KBM-7 (cell line): ENCODE measurements around the gene MYH11.
"Not testable (repeated sequence)": the region's sequence is repeated elsewhere in the genome, so short reads cannot be mapped to it uniquely, and the experiment has no call there.

ENCODE experiments used
- DNase-seq: peaks from one replicate; pipeline ENCODE4 v3.0.0-alpha.2; 2015
- in situ Hi-C: fragments of 300-500 bp; cut with MboI; formaldehyde crosslinking; loops from 2 replicates; pipeline ENCODE4 v1.14.3; 2020; ENCODE audit warnings: low sequenced_read_pairs, low pct_unique_long_range_greater_than_20kb, mixed read lengths

MYH11 gene

GRCh38 chr16:15849209-15849981, 7.4 kb downstream of the MYH11 start:
- in situ Hi-C loops, result no loop called here
- no peak for DNase-seq

DNA sequence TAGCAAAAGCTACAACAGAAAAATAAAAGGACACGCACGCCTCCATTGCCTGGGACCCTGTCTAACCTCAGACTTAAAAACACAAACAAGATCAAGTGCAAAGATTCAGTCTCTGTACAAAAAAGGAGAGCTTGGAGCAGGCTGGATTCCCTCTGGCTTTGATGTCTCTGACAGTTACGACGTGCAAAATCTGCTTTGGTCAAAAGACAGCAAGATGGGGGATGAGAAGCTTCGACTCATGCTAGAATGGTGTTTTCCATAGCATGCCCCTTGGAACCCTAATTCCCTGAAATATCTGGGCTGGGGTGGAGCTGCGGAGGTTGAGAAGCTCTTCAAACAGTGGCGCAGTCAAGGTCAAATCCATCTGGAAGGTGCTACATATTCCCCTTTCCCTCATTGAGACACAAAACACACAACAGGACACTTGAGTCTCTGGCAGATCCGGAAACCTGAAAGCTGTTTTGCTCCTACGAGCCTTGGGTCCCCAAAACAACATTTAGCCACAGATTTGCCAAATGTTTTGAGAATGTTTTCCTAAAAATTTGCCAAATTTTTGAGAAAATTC, 9.1 kb downstream of the MYH11 start:
- in situ Hi-C loops, result no loop called here
- DNase-seq, result no peak

DNA sequence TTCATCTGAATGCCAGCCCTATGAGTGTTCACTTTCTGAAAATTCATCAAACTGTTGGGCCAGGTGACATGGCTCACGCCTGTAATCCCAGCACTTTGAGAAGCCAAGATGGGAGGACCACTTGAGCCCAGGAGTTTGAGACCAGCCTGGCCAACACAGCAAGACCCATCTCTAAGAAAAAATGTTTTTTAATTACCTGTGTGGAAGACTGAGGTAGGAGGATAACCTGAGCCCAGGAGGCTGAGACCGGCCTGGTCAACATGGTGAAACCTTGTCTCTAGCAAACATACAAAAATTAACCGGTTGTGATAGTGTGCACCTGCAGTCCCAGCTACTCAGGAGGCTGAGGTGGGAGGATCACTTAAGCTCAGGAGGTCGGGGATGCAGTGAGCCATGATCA, 10.3 kb downstream of the MYH11 start:
- in situ Hi-C loops, result no loop called here
- no peak for DNase-seq

GRCh38 chr16:15843635-15844279, 13.1 kb downstream of the MYH11 start:
- in situ Hi-C loops, result no loop called here
- DNase-seq, result no peak

DNA sequence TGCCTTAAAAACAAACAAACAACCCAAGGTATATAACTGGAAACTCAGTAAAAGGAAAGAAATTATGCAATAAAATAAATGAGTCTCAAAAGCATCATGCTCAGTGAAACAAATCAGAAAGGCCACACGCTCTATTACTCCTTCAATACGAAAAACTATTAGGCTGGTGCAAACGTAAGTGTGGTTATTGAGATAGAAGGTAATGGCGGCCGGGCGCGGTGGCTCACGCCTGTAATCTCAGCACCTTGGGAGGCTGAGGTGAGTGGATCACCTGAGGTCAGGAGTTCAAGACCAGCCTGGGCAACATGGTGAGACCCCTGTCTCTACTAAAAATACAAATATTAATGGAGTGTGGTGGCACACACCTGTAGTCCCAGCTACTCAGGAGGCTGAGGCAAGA, 17.6 kb downstream of the MYH11 start:
- DNase-seq, in situ Hi-C loops: not testable (repeated sequence)

GRCh38 chr16:15837761-15838160, 19.1 kb downstream of the MYH11 start:
- in situ Hi-C loops, result no loop called here
- DNase-seq, result no peak

DNA sequence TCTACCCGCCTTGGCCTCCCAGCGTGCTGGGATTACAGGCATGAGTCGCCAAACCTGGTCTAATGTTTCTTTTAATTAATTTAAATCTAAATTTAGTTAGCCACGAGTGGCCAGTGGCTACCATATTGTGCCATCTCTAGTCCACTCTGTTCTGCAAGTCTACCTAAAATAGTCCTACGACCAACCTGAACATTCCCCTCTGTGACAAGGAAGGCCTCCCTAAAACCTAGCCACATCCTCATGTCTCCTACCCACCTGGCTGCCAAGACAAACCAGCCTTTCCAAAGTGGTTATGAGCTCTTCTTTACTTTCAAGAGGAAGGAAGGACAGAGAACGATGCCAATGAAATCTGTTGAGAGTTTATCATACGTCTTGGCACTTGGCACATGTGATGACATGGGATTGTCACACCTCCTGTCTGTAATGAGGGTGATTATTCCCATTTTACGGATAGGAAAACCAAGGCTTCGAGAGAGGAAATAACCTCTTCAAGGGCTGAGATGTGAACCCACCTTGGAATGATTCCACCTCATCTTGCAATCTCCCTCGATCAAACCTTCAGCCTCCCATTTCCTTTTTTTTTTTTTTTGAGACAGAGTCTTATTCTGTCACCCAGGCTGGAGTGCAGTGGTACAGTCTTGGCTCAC, 19.7 kb downstream of the MYH11 start:
- no peak for DNase-seq
- in situ Hi-C loops, result no loop called here

DNA sequence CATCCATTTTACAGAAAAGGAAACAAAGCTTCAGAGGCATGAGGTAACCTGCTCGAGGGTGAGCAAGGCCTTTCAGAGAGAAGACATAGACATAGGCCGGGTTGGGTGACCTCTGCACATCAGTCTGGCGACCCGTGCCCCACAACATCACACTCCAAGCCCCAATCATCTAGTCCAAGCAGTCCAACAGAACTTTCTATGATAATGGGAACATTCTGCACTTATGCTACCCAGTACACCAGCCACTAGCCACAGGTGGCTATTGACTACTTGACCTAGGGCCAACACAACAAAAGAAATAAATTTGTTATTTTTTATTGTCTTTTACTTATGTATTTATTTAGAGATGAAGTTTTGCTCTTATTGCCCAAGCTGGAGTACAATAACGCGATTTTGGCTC, 20.8 kb downstream of the MYH11 start:
- DNase-seq, result no peak
- in situ Hi-C loops, result no loop called here

GRCh38 chr16:15835136-15835878, 21.5 kb downstream of the MYH11 start:
- DNase-seq, result no peak
- in situ Hi-C loops, result no loop called here

- in situ Hi-C loops, result no loop called here
- DNase-seq, result no peak
Measured at GRCh38 chr16:15834502-15834901, 22.3 kb downstream of the MYH11 start.

- DNase-seq, result no peak
- in situ Hi-C loops, result no loop called here
Measured at GRCh38 chr16:15833541-15833940, 23.3 kb downstream of the MYH11 start.

DNA sequence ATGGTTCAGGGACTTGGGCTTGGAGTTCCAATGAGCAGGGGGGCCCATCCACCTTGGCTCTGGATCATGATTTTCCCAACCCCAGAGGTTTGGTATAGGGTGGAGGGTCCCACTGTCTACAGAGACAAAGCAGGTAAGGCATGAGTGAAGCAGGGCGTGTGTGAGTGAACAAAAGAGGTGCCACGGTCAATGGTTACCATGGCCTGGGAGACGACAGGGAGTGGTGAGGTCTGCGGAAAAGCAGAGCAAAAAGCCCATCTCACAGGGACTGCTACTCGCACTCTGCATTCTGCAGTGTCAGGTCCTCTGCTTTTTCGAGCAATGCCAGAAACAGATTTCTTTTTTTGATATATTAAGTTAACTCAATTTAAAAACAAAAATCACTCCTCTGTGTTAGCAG, 24.6 kb downstream of the MYH11 start:
- in situ Hi-C loops, result no loop called here
- no peak for DNase-seq

DNA sequence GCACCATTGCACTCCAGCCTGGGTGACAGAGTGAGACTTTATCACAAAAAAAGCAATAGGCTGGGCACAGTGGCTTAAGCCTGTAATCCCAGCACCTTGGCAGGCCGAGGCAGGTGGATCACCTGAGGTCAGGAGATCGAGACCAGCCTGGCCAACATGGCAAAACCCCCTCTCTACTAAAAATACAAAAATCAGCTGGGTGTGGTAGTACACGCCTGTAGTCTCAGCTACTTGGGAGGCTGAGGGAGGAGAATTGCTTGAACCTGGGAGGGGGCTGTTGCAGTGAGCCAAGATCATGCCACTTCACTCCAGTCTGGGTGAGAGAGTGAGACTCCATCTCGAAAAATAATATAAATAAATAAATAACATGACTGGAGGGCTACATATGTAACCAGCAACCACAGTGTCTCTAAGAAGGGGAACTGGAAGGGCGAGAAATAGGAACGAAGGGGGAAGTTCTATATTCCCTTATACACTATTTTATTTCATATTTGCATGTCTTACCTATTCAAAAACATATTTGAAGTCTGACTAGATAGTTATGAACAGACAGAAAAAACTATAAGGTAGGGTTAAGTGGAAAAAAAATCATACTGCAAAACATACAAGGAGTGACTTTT, 25.9 kb downstream of the MYH11 start:
- in situ Hi-C loops, result no loop called here
- DNase-seq, result no peak

- in situ Hi-C loops, result no loop called here
- peak; percentile 44 for DNase-seq
Measured at GRCh38 chr16:15829460-15829859, 27.4 kb downstream of the MYH11 start.

DNA sequence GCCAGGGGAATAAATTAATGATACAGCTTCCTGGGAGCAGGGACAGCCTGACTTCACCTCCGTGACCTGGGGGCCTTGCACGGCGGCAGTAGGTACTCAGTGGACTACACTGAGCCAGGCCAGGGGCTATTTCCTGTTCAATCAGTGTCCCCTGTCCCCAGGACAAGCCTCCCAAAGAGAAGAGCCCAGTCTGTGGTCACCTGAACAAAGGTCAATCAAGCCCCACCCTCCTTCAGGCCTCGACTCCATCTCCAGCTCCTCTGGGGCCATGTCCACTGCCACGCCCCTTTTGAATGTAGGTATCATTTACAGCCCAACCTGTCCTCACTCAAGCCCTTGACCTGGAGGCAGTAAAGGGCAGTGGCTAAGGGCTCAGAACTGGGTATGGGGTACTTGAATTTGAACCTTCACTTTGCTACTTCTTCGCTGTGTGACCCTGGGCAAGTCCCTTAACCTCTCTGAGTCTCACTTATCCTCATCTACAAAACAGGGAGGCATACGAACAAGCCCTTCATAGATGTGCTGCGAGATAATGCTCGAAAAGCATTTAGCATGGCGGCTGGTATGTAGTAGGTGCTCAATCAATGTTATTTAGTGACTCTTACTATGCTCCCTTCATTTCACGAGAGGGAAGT, 29.0 kb downstream of the MYH11 start:
- DNase-seq, result no peak
- in situ Hi-C loops, result no loop called here

DNA sequence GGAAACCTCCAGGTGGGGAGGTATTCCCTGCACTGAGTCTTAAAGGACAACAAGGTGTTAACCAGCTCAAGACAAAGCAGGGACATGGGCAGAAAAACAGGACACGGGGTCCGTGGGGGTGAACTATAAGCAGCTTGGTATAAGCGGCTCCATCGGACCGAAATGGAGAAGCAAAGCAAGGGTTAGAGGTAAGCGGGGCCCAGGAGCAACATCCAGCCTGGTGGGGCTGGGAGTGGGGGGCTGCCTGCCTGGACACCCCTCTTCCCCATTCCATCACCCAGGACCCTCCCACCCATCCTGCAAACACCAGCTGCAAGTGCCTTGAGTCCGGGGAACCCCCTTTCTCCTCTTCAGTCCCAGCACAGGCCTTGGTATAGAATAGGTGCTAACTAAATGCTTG, 29.5 kb downstream of the MYH11 start:
- in situ Hi-C loops, result no loop called here
- no peak for DNase-seq

- no peak for DNase-seq
- in situ Hi-C loops, result no loop called here
Measured at GRCh38 chr16:15825750-15826305, 31.0 kb downstream of the MYH11 start.

DNA sequence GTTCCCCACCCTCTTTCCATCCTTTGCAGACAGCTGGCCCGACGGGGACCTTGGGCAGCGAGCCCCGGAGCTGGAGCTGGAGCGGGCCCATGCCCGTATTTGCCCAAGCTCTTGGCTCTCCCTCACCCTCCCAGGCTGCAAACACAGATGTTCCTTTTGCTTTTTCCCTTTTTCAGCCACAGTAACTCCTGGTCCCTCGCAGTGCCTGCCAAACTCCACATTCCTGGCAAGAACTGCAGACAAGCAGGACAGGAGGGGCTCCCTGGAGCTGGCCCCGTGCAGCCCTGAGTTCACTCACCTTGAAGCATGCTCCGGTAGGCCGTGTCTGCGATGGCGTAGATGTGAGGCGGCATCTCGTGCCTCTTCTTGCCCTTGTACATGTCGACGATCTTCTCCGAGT, 33.9 kb downstream of the MYH11 start:
- in situ Hi-C loops, result no loop called here
- DNase-seq, result no peak
